Dermis microvascular lymphatic vessel endothelial cell (primary cell): ENCODE data around the gene ABCF2. TPM values are rescaled to one million over a fixed set of nuclear protein-coding genes. Genes with fewer than 3 reads are reported as not detected.

Experiments used
- DNase-seq, 2 donors: peaks; one replicate each; pipeline versions ENCODE4 v3.0.0 to v3.0.0-alpha.2; 2010; ENCODE audit warnings: low read depth in 2 of 2
- total RNA-seq: library from RNA; depleted of rRNA; stranded (reverse); fragments of >200 nt; gene quantifications from 2 replicates; pipeline ENCODE4 v1.2.1, GENCODE V29; 2014

ABCF2 gene
- total RNA-seq, 1 donor from 2014 or later, result 44.5 TPM

DNA sequence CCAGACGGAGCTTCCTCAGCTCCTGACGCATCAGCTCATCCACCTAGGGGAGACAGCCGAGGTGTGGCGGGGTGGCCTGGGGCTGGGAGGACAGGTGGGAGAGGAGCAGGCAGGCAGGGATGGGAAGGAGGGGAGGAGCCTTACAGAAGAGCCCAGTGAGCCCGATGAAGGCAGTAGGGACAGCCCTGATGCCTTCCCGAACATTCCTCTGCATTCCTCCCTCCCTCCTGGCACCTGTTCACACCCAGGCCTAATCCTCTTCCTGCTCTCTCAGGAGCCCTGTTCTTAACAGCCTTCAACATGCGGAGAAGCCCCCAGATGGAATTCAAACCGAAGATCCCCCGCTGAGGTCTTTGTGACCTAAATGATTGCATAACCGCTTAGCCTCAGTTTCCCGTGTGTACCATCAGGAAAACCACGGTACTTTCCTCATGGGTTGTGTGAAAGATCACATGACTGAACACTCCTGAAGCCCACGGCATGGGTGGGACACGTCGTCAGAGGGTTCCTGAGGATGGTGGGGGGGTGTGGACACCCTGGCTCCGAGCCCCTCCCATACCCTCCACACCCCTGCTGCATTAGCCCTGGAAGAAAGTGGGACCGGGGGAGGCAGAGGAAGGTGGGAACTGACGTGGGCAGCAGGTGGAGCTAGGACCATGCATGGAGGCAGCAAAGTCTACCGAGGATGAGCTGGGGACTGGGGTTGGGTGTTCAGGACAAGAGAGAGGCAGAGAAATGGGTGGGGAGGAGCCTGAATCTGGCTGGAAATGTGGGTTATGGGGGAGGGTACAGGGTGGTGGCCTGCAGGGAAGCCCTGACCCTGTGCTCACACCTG lies 31.2 kb downstream of the ABCF2 start:
- no peak for DNase-seq

DNA sequence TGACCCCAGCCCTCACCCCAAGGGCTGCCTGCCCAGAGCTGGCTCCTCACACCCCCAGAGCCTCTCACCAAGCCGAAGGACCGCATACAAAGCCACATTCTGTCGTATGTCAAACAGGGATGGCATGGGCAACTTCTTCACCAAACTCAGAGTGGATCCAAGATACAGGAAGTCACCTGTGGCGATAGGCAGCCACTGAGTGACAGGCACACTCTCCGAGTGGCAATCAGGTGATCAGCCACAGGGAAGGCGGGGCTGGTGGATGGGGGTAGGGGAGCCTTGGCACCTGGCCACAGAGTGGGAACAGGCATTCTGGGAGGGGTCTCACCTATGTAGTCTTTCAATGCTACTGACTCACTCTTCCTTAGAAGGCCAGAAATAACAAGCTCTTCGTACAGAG lies 32.8 kb downstream of the ABCF2 start:
- no peak for DNase-seq

DNA sequence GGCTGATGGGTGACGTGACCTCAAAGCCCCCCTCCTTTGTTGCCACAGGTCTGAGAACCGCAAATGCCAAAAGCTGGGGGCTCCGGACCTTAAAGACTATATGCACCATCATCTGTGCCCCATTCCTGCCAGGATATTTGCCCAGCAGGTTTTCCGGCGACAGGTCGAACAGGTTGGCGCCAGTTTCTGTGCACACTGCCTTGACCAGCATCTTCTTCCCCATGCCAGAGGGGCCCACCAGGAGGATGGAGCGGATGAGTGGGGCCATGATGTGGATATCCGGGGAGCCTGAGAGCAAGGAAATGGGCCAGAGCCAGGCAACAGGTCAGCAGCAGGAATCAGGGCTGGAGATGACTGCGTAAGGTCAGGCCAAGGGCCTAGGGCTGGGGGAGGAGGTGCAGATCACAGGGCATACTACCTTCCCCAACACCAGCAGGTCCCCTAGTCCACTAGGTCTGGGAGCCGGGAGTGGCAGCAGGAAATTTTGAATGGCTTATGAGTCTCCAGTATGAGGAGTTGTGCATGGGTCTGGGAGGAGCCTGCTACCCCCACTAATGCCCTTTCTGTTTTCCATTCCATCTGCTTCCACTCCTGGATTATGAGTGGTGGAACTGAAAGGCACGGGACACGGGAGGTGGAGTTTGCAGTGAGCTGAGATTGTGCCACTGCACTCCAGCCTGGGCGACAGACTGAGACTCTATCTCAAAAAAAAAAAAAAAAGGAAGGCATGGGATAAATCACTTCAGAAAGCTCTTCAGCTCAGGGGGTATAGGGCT lies 33.6 kb downstream of the ABCF2 start:
- DNase-seq, result no peak

DNA sequence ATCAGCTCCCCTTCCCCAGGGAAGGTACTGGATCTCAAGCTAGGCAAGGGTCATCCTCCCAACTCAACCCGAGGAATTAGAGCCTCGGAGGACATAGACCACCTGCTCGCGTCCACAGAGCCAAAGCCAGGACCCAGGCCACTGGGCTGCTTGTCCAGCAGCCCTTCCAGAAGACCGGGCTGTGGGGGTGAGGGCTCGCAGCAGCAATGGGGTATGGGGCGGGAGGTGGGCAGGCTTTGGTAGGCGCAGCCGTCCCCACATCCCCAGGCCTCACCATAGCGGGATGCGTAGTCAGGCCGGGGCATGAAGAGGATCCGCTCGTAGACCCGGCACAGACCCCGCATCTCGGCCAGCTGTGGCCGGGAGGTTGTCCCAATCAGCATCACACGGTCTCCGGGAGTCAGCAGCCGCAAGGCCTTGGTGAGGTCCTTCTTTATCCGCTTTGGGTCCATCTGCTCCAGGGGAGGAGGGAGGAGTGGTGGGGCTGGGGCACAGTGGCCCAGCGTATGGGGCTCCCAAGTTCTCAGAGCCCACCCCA lies 34.9 kb downstream of the ABCF2 start:
- no peak for DNase-seq

DNA sequence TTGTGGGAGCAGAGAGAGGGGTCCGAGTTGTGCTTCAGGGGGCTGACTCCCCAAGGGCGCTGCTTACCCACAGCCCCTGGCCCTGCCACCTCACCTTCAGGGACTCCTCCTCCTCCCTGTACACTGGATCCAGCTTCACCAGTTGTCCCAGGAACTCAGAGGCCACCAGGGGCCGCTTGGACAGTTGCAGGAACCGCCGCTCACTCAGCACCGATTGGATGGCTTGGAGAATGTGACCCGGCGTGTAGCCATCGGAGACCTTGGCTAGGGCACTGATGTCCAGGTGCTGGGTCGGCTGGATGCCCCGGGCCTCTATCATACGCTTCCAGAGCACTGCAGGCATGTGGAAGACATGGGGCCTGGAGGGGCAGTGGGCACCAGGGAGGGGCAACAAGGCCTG lies 35.5 kb downstream of the ABCF2 start:
- no peak for DNase-seq

DNA sequence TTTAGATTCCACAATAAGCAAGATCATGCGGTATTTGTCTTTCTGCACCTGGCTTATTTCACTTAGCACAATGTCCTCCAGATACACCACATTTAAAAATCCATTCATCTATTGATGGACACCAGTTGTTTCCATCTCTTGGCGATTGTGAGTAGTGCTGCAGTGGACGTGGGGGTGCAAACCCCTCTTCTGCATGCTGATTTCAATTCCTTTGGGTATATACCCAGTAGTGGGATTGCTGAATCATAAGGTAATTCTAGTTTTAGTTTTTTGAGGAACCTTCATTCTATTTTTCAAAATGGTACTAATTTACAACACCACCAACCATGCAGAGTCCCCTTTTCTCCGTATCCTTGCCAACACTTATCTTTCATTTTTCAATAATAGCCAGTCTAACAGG lies 38.0 kb downstream of the ABCF2 start:
- DNase-seq, result no peak

DNA sequence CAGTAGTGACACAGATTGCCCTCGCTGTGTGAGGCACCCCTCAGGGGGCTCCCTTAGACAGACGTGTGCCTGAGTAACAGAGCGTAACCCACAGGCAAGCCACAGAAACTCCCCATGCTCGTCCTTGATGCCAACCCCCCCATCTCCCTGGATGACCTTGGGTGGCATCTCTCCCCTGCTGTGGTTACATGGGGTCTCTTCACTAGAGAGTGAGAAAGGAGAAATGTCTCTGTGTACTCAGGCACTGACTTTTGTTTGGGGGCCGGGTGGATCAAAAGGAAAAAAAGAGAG lies 38.8 kb downstream of the ABCF2 start:
- DNase-seq, result no peak

DNA sequence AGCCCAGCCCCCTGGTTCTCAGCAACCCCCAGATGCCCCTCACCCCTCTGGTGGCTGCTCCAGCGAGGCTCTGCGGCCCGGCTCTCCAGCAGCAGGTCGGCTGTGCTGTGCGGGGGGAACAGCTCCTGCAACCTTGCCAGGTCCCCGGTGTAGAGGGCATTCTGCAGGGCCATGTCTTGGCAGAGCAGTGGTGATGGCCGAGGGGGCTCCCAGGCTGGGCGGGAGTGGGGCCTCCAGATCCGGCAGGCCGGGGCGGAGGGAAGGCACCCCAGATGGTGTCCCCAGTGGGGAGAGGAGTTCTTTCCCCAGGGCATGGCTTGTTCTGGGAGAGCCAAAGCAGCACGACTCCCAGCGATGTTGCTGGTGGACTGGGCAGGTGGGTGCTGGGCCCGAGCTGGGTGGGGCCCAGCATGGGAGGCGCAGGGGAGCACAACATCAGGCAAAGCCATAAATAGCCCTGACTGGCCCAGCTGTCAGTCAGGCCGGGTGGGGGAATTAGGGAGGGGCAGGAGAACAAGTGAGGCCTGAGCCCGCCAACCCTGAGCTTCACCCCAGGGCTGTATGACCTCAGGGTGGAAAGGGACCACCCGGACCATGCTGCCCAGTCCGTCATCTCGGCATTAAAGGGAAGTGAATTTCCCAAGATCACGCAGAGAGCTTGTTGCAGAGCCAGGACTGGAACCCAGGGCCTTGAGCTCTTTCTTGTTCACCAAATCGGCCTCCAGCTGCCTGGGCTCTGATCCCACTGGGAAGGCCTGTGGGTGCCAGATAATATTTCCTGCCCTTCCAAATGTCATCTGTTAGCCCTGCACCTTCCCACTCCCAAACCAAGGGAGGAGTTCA lies 39.4 kb downstream of the ABCF2 start:
- DNase-seq, result no peak

DNA sequence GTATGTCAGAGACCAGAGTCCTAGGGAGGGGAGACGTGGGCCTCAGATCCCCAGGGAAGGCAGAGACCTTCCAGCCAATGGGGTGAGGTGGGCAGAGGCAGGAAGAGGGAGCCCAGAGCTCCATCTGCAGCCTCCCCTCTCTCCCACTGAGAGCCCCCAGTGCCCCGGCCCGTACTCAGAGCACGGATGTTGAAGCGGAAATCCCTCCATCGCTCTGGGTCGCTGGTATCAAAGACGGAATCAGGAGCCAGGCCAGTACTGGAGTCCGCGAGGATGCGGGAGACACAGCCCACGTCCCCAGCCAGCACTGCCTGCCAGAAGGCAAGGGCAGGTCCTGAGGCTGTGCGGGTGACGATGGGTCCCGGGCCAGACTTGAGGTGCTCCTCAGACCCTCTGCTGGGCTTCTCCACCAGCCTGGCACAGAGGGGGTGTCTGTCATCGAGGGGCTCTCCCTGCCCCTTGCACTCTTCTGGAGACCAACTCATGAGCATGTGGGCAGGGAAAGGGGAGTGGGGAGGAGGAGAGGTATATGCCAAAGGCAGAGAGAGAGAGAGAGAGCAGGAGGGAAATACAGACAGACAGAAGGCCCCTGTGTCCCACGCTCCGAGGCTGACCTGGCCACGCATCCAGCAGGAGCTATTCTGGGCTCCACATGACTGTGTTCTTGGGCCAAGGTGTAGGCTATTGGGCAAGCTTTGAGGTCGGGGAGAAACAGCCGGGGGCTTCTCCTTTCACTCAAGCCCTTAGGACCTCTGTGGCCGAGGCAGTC lies 40.2 kb downstream of the ABCF2 start, which contains the start of gene ASB10:
Gene ASB10 (minus strand): TSS at position 611 of the 769 bp plus-strand sequence. CDS start 120 bp downstream, at position 491.
- DNase-seq, result no peak

DNA sequence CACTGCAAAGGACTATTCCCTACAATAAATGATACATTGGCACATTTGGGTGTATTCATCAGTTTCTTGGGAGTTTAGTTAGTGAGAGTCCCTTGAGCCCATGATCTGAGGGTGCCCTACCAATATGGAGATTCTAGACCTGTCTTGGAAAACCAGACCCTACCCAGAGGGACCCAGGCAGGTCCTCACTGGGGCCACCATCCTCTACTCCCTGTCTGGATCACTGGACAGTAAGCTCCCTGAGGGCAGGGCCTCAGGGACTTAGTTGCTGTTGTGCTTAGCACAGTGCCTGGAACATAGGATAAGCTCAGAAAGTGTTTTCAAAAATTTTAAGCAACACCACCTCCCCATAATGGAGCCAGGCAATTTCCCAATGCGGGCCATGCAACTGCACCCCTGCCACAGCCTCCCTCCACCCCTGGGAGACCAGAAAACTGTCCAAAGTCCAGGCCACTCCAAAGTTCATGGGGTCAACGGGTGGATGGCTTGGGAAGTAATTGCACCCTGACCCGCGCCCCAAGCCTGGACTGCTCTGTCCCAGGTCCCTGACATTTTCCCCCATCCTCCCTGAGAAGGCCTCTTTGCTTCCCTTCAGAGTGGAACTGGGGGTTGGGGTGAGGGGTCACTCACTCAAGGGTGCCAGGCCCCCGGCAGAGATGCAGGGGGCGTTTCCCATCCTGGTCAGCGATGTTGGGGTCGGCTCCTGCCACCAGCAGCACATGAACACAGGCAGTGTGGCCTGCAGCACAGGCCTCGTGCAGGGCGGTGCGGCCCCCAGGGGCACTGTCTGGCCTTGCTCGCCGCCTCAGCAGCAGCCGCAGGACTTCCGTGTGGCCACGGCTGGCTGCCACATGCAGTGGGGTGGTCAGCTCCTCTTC lies 41.0 kb downstream of the ABCF2 start:
- DNase-seq, result no peak

DNA sequence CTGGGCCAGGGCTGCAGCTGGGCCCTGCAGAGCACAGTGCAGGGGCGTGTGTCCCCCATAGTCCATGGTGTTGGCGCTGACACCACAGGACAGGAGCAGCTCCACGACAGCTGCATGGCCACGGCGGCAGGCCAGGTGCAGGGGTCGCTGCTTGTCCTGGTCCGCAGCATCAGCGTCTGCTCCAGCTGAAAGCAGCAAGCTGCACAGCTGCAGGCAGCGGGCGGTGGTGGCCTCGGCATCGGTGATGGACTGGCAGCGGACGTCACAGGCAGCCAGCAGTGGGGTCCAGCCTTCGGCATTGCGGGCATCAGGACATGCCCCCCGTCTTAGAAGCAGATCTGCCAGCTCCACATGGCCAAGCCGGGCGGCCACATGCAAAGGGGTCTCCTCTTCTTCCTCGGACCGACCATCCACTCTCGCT lies 46.0 kb downstream of the ABCF2 start:
- DNase-seq, result no peak

DNA sequence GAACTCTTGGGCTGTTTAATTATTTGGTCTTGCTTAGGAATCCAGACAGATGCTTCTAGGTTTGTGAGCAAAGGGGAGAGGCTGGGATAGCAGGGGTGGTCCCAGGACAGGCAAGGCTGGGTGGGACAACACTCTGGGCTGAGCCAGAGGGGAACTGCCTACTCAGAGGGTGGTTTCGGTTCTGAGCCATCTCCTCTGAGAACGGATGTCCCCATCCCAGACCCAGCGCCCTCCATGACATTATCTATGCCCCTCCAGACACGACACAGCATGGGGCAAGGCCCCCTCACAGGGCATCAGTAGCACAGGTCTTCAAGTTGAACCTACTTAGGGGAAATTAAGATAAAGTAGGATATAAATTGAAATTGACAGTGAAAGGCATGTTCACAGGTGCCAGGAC lies 47.1 kb downstream of the ABCF2 start:
- no peak for DNase-seq

DNA sequence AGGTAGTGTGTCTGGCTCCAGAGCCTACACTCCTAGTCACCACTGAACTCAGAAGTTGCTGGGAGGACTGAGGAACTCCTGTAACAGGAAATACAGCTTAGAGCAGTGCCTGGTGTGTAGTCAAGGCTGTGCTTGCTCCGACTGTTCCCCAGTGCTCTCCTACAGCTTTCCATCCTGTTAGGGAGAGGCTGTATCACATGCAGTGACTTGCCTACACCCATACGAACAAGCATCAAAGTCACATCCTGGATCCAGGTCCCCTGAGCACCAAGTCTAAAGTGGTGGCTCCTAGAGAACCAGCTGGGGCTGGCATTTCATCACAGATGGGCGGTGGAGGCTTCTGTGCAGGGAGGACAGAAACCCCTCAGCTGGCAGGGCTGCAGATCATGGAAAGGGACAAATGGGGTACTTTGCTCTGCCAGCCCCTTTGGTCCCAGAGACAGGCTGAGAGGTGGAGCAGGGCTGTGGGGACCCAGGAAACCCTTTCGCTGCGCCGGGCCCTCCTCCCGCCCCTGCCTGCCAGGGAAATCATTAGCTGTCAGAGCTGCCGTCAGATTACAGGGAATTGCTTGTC lies 47.6 kb downstream of the ABCF2 start:
- no peak for DNase-seq

DNA sequence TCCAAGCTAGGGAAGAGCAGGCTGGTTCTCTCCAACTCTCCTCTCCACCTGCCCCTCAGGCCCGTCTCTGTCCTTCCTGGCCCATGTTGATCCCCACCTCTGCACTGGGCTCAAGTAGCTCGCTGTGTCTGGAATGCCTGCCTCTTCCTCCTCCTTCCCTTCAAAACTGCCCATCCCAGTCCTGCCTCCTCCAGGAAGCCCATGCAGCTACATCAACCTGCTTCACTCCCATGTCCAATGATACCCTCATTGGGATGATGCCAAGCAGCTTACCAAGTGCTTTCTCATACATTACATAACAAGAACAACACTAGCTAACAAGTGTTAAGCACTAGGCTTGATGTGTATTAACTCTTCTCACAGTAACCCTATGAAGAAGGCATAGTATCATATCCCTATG lies 48.2 kb downstream of the ABCF2 start:
- DNase-seq, result no peak

DNA sequence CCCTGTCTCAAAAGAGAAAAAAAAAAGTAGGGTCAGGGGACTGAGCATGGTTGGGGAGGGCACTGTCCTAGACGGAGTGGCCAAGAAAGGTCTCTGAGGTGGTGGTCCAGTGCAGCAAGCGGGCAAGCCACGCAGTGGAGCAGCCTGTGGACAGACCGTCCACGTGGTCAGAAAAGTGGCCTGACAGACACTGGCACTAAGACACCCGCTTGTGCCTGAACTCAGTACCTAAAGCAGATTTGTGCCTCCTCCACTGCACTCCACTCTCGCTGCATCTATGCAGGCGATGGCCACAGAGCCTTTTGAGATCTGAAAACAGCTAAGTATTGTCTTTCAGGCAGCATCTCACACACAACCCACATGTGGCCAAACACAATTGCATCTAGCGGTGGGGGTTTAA lies 48.8 kb downstream of the ABCF2 start:
- no peak for DNase-seq

DNA sequence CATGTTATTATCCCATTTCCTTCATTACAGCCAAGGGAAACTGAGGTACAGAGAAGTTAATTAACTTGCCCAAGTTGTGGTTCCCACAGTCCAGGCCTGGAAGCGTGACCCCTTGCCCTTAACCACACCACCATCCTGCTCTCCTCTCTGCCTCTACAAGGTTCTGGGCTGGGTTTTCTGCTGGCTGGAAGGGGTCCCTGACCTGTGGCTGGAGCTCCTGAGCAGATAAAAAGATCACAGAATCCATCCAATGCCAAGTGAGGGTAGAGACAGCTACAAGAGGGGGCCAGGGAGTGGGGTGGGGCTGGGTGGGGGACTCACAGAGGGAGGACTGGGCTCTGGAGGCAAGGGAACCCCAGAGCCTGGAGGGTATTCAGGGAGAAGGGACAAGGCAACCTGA lies 49.7 kb downstream of the ABCF2 start:
- no peak for DNase-seq

DNA sequence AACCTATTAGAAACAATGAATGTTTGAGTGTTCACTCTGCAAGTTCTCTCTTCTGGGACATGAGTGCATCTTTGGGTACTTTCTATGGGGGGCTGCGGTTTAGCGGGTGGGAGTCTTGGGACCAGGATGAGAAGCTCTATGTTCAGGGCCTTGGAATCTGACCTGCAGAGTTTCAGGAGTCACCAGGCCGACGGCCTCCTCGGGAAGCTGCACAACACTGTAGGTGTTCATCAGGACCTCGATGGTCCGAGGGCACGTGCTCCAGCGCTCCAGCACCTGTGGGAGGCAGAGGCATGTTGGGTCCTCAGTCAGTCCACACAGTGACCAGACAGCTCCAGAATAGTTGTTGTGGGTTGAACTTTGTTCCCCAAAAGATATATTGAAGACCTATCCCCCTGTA lies 50.6 kb downstream of the ABCF2 start:
- no peak for DNase-seq

DNA sequence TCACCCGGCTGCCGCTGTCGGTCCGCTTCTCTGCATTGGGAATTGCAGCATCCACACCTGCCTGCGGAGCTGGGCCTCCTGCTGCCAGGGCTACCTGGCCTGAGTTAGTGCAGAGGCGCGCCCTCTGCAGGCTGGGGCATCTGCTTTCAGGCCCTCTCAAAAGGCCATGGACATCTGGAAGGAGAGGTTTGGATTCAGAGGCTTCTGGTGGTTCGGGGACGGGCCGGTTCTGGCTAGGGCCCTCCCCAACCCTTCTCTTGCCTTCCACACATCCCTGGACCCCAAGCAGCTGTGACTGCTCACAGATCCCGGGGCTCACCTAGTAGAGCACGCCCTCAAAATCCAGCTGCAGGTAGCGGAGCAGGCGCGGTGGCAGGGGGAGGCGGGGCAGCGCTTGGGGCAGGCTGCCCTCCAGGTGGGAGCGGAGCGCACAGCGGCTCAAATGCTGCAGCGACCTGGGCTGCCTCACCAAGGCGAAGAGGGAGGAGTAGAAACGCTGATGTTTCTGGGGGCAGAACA lies 51.2 kb downstream of the ABCF2 start:
- DNase-seq, result no peak

DNA sequence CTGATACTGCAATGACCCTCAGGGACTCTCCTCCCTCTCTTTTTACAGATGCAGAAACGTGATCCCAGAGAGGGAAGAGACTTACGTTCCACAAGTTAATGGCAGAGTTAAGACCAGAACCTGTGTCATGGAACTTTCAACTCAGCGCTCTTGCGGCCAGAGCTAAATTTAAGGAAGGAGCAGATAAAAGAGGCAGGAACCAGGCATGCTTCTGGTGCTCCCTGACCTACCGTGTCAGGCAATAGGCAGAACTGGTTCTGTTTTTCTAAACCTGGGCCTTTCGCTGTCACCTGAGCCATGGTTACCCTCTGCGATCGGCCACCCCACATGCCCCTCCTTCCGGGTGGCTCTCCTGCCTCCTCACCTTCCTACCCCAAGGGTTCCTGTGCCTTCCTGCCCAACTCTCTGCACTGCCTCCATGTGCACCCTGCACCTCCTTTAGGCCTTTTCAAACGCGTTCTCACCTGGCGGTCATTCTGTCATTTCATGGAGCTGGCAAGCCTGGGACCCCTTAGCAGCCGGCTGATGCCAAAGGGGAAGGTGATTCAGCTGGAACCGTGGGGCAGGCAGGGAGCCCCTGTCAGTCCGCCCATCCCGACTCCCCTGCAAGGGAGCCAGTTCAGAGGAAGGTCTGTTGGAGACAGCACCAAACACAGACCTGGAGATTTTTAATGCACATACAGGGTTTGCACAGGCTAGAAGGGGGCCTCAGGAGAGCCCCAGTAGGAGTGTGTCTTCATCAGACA lies 51.8 kb downstream of the ABCF2 start:
- no peak for DNase-seq
